Measurements from ENCODE around the gene C6orf141.

The C6orf141 gene

DNA sequence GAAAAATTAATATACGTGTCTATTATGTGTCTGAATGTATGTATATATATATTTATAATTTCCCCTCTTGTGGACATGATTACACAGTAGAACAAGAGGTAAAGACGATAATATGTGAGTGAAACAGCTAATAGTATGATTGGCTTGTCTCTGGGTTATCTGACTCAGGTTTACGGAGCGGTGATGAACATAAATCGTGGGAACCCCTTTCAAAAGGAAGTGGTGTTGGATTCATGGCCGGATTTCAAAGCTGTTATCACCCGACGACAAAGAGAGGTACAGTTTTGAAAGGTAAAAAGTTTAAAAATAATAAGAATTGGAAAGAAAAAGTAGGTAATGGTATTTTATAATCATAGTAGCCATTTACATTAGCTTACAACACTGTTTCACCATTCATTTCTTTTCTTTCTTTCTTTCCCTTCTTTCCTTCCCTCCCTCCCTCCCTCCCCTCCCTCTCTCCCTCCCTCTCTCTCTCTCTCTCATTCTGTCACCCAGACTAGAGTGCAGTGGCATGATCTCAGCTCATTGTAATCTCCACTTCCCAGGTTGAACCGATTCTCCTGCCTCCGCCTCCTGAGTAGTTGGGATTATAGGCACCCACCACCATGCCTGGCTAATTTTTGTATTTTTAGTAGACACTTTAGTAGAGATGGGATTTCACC, 34.9 kb upstream of the C6orf141 start:
- H3K9ac ChIP-seq (ENCODE audit: low read depth, low read length, poor library complexity, severe bottlenecking): no peak overlapping the region
- H3K4me1 ChIP-seq (ENCODE audit: insufficient read depth, low read length, poor library complexity, severe bottlenecking): no peaks in the 10 kb centered on the region
- H3K9me3 ChIP-seq (ENCODE audit: insufficient read depth, low read depth, low read length): no peaks in the 10 kb centered on the region
- no peak overlapping the region for H2AFZ ChIP-seq (ENCODE audit: low read length)
- H3K27me3 ChIP-seq (ENCODE audit: insufficient read depth, low read length, poor library complexity, severe bottlenecking): no peaks in the 10 kb centered on the region
- H3K9me2 ChIP-seq (replicated peaks; ENCODE audit: low read depth, low read length): no peaks in the 10 kb centered on the region
- no peak overlapping the region for H3K4me3 ChIP-seq (ENCODE audit: low read length, poor library complexity, severe bottlenecking)
- no peak overlapping the region for H3K4me2 ChIP-seq (ENCODE audit: low read depth, low read length, poor library complexity, severe bottlenecking)
- no peaks in the 10 kb centered on the region for H3K79me2 ChIP-seq (ENCODE audit: insufficient read depth, low read length)
- H3F3A ChIP-seq (ENCODE audit: low read depth): no peaks in the 10 kb centered on the region
- no peaks in the 10 kb centered on the region for H3K36me3 ChIP-seq (ENCODE audit: insufficient read depth, low read length)
- TF ChIP-seq, protein P1, sequence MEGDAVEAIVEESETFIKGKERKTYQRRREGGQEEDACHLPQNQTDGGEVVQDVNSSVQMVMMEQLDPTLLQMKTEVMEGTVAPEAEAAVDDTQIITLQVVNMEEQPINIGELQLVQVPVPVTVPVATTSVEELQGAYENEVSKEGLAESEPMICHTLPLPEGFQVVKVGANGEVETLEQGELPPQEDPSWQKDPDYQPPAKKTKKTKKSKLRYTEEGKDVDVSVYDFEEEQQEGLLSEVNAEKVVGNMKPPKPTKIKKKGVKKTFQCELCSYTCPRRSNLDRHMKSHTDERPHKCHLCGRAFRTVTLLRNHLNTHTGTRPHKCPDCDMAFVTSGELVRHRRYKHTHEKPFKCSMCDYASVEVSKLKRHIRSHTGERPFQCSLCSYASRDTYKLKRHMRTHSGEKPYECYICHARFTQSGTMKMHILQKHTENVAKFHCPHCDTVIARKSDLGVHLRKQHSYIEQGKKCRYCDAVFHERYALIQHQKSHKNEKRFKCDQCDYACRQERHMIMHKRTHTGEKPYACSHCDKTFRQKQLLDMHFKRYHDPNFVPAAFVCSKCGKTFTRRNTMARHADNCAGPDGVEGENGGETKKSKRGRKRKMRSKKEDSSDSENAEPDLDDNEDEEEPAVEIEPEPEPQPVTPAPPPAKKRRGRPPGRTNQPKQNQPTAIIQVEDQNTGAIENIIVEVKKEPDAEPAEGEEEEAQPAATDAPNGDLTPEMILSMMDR (conservative IDR thresholded peaks at IDR 0.05; ENCODE audit: low read length): no peak
- TF ChIP-seq EZH2phosphoT487 (IDR thresholded peaks at IDR 0.05; ENCODE audit: borderline replicate concordance): no peak
- no peaks in the 10 kb centered on the region for H4K20me1 ChIP-seq (ENCODE audit: insufficient read depth, low read length, poor library complexity, severe bottlenecking)

DNA sequence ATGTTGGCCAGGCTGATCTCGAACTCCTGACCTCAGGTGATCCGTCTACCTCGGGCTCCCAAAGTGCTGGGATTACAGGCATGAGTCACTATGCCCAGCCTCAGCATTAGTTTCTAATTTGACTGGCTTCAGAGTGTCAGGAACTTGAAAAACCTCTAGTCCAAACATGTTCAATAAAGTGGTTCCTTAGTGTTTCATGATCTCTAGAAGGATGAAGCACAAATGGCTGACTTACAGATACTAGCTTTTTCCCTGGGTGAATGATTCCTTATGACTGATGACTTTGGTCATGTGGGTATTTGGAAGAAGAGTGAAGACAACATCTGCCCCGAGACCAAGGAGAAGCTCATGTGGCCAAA, 34.3 kb upstream of the C6orf141 start:
- no peaks in the 10 kb centered on the region for H4K20me1 ChIP-seq (ENCODE audit: insufficient read depth, low read length, poor library complexity, severe bottlenecking)
- H3K36me3 ChIP-seq (ENCODE audit: insufficient read depth, low read length): no peaks in the 10 kb centered on the region
- H3F3A ChIP-seq (ENCODE audit: low read depth): no peaks in the 10 kb centered on the region
- H3K9me2 ChIP-seq (replicated peaks; ENCODE audit: low read depth, low read length): no peaks in the 10 kb centered on the region
- no peaks in the 10 kb centered on the region for H3K27me3 ChIP-seq (ENCODE audit: insufficient read depth, low read length, poor library complexity, severe bottlenecking)
- no peaks in the 10 kb centered on the region for H3K4me1 ChIP-seq (ENCODE audit: insufficient read depth, low read length, poor library complexity, severe bottlenecking)
- no peak overlapping the region for H3K4me3 ChIP-seq (ENCODE audit: low read length, poor library complexity, severe bottlenecking)
- H3K4me2 ChIP-seq (ENCODE audit: low read depth, low read length, poor library complexity, severe bottlenecking): no peak overlapping the region
- no peaks in the 10 kb centered on the region for H3K79me2 ChIP-seq (ENCODE audit: insufficient read depth, low read length)
- TF ChIP-seq, protein P1 (conservative IDR thresholded peaks at IDR 0.05; ENCODE audit: low read length): no peak
- TF ChIP-seq EZH2phosphoT487 (IDR thresholded peaks at IDR 0.05; ENCODE audit: borderline replicate concordance): no peak
- no peak overlapping the region for H2AFZ ChIP-seq (ENCODE audit: low read length)
- no peaks in the 10 kb centered on the region for H3K9me3 ChIP-seq (ENCODE audit: insufficient read depth, low read depth, low read length)
- no peak overlapping the region for H3K9ac ChIP-seq (ENCODE audit: low read depth, low read length, poor library complexity, severe bottlenecking)

DNA sequence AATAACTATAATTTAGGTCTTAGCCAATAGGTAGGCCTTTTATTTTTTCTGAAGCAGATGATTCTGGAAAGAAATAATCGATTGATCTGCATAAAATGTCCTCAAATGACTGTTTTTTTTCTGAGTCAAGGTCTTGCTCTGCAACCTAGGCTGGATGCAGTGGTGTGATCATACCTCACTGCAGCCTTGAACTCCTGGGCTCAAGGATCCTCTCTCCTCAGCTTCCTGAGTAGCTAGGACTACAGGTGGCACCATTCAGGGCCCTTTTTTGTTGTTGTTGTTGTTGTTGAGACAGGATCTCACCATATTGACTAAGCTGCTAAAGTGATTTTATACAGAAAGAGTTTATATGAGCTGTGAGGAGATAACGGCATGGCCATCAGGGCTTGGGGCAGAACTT, 32.5 kb upstream of the C6orf141 start:
- Histone ChIP-seq H3K27me3 (ENCODE audit: insufficient read depth, low read length, poor library complexity, severe bottlenecking) (no peaks in the 10 kb centered on the region), H4K20me1 (ENCODE audit: insufficient read depth, low read length, poor library complexity, severe bottlenecking) (no peaks in the 10 kb centered on the region), H3K79me2 (ENCODE audit: insufficient read depth, low read length) (no peaks in the 10 kb centered on the region), H3F3A (ENCODE audit: low read depth) (no peaks in the 10 kb centered on the region), H3K36me3 (ENCODE audit: insufficient read depth, low read length) (no peaks in the 10 kb centered on the region), H3K4me2 (ENCODE audit: low read depth, low read length, poor library complexity, severe bottlenecking) (no peak overlapping the region), H3K4me1 (ENCODE audit: insufficient read depth, low read length, poor library complexity, severe bottlenecking) (no peaks in the 10 kb centered on the region), H3K9me3 (ENCODE audit: insufficient read depth, low read depth, low read length) (no peaks in the 10 kb centered on the region), H3K4me3 (ENCODE audit: low read length, poor library complexity, severe bottlenecking) (no peak overlapping the region), H3K9me2 (replicated peaks; ENCODE audit: low read depth, low read length) (no peaks in the 10 kb centered on the region), H3K9ac (ENCODE audit: low read depth, low read length, poor library complexity, severe bottlenecking) (no peak overlapping the region), H2AFZ (ENCODE audit: low read length) (no peak overlapping the region)
- TF ChIP-seq, protein P1 (conservative IDR thresholded peaks at IDR 0.05; ENCODE audit: low read length): no peak
- TF ChIP-seq EZH2phosphoT487 (IDR thresholded peaks at IDR 0.05; ENCODE audit: borderline replicate concordance): no peak
